IPS-15b (cell line): ENCODE results near the gene FAM240B.

Source experiments
- H3K27me3 ChIP-seq: one replicate; pipeline ENCODE4 v1.6.1; 2013; ENCODE audit warnings: low read length; ENCODE audit not compliant: control insufficient read depth, insufficient read depth
- H3K36me3 ChIP-seq: one replicate; pipeline ENCODE4 v1.6.1; 2013; ENCODE audit warnings: low read length; ENCODE audit not compliant: control insufficient read depth, insufficient read depth
- H3K4me1 ChIP-seq: one replicate; pipeline ENCODE4 v1.6.1; 2013; ENCODE audit warnings: mild to moderate bottlenecking, low read length; ENCODE audit not compliant: control insufficient read depth, insufficient read depth
- H3K4me3 ChIP-seq: one replicate; pipeline ENCODE4 v1.5.1; 2013; ENCODE audit warnings: low read depth, low read length
- H3K9ac ChIP-seq: one replicate; pipeline ENCODE4 v1.6.1; 2013; ENCODE audit warnings: low read depth, mild to moderate bottlenecking, low read length
- H3K9me3 ChIP-seq: one replicate; pipeline ENCODE4 v1.6.1; 2013; ENCODE audit warnings: mild to moderate bottlenecking, low read length; ENCODE audit not compliant: control insufficient read depth, insufficient read depth

The FAM240B gene

DNA sequence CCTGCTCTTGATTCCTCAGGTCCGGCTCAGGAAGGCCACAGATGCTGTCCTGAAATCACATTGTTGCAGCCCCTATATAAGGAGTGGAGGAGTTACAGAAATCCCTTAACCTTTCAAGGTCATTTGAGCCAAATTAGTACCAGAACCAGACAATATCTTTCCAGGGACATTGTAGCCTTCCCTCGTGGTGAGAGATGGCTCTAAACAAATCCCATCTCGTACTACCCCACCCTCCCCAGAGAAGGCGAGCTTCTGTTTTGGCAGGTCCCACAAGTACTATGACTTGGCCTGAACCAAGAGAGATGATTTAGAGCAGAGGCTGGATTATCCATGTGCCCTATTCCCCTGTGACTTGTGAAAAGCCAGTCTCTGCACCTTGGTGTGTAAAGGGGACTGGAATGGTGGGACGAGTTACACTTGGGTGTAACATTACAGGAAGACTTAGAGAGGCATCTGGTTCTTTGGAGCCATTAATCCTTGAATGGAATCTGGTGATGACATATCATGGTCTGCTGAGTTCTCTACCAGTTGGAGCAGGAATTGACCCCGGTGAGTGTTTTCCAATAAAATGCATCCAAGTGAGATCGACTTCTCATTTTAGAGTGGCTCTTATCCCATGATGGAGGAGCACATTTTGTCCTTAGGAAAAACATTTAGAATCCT is at the start of gene FAM240B:
Gene FAM240B (minus strand): TSS at position 51 of the 663 bp plus-strand sequence. CDS start 16,134 bp downstream, outside the sequence.
- Histone ChIP-seq H3K9me3 (no peaks in the 10 kb centered on the region), H3K4me3 (no peak within 1 kb of the TSS), H3K27me3 (no peaks in the 10 kb centered on the region), H3K36me3 (no peaks in the 10 kb centered on the region), H3K4me1 (no peaks in the 10 kb centered on the region), H3K9ac (no peak within 1 kb of the TSS)

DNA sequence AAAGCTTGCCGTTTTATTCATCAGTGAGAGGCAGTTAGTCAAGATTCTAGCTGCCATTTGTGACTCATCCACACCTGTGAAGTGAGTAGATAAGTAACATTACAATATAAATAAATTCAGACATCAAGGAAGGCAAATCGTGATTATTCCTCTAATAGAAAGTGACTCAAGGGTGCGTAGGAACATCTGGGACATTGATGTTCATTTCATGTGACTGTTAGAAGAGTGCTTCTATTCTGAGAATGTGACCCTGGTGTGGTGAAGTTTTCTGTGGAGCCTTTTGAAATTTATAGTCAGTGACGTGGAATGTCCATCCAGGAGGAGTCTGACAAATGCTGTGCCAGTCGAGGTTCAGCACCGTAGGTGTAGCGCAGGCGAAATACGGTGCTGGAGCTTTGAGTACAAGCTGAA is 48.4 kb upstream of the FAM240B start:
- Histone ChIP-seq H3K4me3 (no peak overlapping the region), H3K9me3 (no peaks in the 10 kb centered on the region)

DNA sequence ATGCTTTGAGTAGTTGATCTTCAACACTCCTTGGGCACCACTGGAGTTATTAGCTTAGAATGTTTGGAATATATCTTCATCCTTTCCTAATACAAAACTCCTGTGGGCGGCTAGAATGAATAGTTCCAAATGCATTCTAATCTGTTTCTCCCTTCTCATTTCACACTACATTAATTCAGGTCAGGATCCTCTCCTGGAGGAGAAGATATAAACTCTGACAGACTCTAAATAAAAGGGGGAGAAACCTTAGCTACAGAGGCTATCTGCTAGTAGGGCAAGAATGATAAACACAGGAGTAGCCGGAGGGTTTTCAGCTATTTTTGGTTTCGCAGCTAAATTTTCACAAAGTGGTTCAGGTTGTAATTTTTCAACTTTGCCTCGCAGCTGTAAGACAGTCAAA is 45.2 kb upstream of the FAM240B start:
- H3K9me3 ChIP-seq = no peaks in the 10 kb centered on the region
- H3K9ac ChIP-seq = no peak overlapping the region
- no peaks in the 10 kb centered on the region for H3K27me3 ChIP-seq
- no peaks in the 10 kb centered on the region for H3K36me3 ChIP-seq
- peaks cover 11% of the 10 kb centered on the region for H3K4me1 ChIP-seq
- H3K4me3 ChIP-seq = no peak overlapping the region

More for the DNA sequence above, 48.4 kb upstream of the FAM240B start:
- no peaks in the 10 kb centered on the region for H3K27me3 ChIP-seq
- H3K9ac ChIP-seq = no peak overlapping the region
- H3K4me1 ChIP-seq = no peaks in the 10 kb centered on the region
- H3K36me3 ChIP-seq = no peaks in the 10 kb centered on the region

DNA sequence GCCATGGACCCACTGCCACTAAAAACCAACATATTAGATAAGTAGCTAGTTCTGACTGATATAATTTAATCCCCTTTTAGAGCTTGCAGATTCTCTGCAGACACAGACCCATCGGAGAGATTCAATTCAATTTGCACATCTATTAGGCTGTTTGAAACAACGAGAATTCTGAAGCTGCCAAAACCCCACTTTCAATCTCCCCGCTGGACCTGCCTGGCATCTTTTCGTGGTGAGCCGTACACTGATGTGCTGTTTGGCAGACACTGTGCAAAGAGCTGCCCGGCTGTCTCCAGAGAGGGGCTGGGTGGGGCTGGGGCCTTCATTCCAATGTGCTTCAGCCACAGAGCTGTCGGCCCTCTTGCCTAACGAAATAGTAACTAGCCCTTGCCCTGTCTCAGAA is 42.1 kb upstream of the FAM240B start:
- no peaks in the 10 kb centered on the region for H3K27me3 ChIP-seq
- H3K4me1 ChIP-seq = peaks cover 11% of the 10 kb centered on the region
- H3K9me3 ChIP-seq = no peaks in the 10 kb centered on the region
- H3K9ac ChIP-seq = no peak overlapping the region
- H3K4me3 ChIP-seq = no peak overlapping the region
- H3K36me3 ChIP-seq = no peaks in the 10 kb centered on the region

DNA sequence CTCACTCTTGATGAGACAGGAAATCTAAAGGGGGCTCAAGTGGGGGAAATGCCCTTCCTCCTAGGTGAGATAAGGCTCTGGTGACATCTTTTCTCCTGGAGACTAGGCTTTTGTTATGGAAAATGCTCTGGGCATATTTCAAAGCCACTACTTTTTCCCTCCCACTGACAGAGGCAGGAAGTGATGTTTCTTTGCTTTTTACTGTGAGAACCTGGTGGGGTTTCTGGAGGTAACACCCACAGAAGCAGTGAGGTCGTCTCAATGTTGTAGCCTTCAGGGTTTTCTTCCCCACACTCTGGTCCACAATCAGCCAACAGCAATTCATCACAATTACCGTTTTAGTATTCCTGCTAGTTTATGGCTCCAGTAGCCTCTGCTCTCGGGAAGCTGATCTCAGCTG is 41.4 kb upstream of the FAM240B start:
- peaks cover 11% of the 10 kb centered on the region for H3K4me1 ChIP-seq
- H3K4me3 ChIP-seq = no peak overlapping the region
- no peak overlapping the region for H3K9ac ChIP-seq
- no peaks in the 10 kb centered on the region for H3K27me3 ChIP-seq
- no peaks in the 10 kb centered on the region for H3K9me3 ChIP-seq
- no peaks in the 10 kb centered on the region for H3K36me3 ChIP-seq

DNA sequence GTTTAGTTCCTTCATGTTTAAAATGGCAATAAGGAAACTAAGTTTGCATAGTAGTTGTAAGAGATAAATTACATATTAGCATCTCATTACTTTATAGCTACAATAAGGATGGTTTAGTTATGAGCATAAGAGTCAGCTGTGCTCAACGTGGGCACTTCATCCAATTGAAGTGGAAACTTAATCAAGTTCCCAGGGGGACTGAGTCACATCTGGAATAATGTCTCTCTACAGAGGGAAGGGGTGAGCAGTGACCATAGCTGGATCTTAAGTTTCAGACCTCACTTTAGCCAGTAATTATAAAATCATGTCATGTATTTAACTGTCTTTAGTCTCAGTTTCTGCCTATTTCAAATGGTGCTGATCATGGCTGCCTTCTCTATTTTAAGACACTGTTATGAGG is 36.8 kb upstream of the FAM240B start:
- Histone ChIP-seq H3K36me3 (no peaks in the 10 kb centered on the region), H3K4me1 (peaks cover 8% of the 10 kb centered on the region), H3K9me3 (no peaks in the 10 kb centered on the region), H3K27me3 (no peaks in the 10 kb centered on the region), H3K4me3 (no peak overlapping the region), H3K9ac (no peak overlapping the region)

DNA sequence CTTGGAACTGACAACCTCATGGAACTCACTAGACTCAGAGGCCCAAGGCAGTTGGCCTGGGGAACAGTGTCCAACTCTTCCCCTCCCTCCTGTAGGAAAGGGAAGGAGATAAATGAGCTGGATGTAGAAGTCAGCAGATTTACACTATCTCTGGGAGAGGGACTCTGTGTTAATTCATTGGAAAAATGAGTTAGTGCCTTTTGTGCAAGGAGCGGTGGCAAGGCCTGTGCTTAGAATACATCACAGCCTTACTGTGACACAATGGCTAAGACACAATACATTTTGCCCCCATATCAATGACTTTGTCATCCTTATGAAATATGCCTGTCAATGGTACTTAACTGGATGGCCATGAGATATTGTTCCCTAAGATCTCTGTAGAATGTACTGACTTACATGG is 28.0 kb upstream of the FAM240B start:
- H3K9me3 ChIP-seq = no peaks in the 10 kb centered on the region
- no peaks in the 10 kb centered on the region for H3K4me1 ChIP-seq
- no peaks in the 10 kb centered on the region for H3K27me3 ChIP-seq
- H3K9ac ChIP-seq = no peak overlapping the region
- no peak overlapping the region for H3K4me3 ChIP-seq
- no peaks in the 10 kb centered on the region for H3K36me3 ChIP-seq

DNA sequence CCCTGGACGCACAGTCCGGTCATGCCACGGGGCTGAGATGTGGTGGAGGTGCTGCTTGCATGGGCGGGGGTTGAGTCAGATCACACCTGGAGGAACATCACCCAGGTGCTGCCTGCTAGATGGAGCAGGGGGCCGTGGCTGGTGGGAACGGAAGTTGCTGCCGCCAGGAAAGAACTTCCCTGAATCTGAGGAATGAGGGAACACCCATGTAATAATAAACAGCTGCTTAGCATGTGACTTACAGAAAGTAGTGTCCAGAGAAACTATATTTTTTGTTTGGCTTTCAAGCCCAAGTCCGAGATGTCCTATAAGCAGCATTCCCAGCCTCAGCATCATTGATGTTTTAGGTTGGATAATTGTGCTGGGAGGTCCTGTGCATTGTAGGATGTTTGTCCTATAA is 27.1 kb upstream of the FAM240B start:
- Histone ChIP-seq H3K9me3 (no peaks in the 10 kb centered on the region), H3K27me3 (no peaks in the 10 kb centered on the region), H3K9ac (no peak overlapping the region), H3K4me3 (no peak overlapping the region), H3K36me3 (no peaks in the 10 kb centered on the region), H3K4me1 (no peaks in the 10 kb centered on the region)

DNA sequence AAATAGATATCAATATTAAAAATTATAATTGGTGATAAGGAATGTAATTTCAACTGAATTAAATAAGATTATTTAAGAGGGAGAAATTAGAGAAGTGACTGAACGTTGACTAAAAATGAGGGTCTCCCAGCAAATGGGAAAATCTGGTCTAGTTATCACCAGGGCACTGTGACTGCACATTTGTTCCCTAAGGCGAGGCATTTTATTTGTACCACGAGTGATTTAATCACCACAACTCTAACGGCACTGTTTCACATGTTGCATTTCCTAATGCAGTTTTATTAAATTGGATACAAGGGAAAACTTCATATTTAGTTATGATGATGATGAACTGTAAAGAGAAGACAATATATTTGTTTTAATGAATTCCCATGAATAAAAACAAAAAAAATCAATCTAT is 26.4 kb upstream of the FAM240B start:
- Histone ChIP-seq H3K36me3 (no peaks in the 10 kb centered on the region), H3K9ac (no peak overlapping the region), H3K9me3 (no peaks in the 10 kb centered on the region), H3K27me3 (no peaks in the 10 kb centered on the region), H3K4me1 (no peaks in the 10 kb centered on the region), H3K4me3 (no peak overlapping the region)

DNA sequence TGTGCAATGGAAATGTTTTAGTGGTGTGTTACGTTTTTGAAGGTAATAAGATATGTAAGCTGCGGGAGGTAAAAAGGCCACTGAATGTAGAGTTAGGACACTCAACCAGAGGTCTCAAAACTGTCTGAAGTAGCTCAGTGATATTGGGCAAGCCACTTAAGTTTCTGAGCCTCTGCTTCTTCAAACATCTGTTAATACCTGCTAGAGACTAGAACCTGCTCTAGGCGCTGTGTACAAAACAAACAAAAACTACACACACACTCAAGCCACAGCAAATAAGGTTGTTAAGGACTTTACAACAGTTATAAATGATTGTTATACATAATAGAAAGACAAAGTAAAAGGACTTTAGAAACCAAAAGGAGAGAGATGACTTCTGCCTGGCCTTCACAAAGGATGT is 24.6 kb upstream of the FAM240B start:
- H3K9me3 ChIP-seq = no peaks in the 10 kb centered on the region
- no peak overlapping the region for H3K9ac ChIP-seq
- no peak overlapping the region for H3K4me3 ChIP-seq
- no peaks in the 10 kb centered on the region for H3K27me3 ChIP-seq
- H3K36me3 ChIP-seq = no peaks in the 10 kb centered on the region
- no peaks in the 10 kb centered on the region for H3K4me1 ChIP-seq

DNA sequence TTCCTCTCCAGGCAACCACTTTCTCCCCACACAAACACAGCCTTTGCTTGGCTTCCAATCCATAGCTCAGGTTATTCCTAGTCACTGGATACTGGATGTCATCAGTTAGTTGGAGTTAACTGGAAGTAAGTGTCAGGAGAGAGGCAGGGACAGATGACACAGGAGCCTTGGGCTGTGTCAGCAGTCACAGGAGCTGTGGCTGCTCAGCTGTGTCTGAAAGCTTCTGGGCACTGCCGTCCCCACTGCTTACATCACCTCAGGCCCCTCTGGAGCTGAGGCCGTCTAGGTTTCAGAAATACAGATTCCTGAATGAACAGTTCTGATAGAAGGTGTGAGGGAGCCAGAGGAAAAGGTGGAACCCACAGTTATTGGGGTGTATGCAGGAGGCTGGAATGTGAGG is 17.3 kb upstream of the FAM240B start:
- H3K4me3 ChIP-seq = no peak overlapping the region
- H3K27me3 ChIP-seq = no peaks in the 10 kb centered on the region
- no peaks in the 10 kb centered on the region for H3K9me3 ChIP-seq
- no peak overlapping the region for H3K9ac ChIP-seq
- no peaks in the 10 kb centered on the region for H3K4me1 ChIP-seq
- H3K36me3 ChIP-seq = no peaks in the 10 kb centered on the region

DNA sequence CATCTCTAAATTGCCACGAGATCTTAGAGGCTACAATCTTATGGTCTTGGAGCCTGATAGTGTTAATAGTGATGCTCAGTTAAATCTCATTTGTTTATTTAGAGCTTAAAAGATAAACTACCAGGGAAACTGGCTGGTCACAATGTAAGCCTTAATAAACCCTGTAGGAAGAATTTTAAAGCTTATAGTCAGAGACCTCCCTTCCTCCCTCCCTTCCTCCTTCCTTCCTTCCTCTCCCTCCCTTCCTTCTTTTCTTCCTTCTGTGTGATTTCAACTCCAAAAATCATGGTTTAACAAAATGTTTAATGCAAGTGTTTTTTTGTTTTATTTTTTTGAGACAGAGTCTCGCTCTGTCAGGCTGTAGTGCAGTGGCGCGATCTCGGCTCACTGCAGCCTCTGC is 14.9 kb upstream of the FAM240B start:
- Histone ChIP-seq H3K27me3 (no peaks in the 10 kb centered on the region), H3K4me1 (no peaks in the 10 kb centered on the region), H3K36me3 (no peaks in the 10 kb centered on the region), H3K9me3 (no peaks in the 10 kb centered on the region), H3K9ac (no peak overlapping the region), H3K4me3 (no peak overlapping the region)
